HL-60 (cell line): Measurements from ENCODE around the gene EVI5.
A peak's percentile ranks its signal among the peaks of the same experiment; 100 is the strongest.

Experiments used
- DNase-seq, 2 experiments: peaks; one replicate each; pipeline ENCODE4 v3.0.0-alpha.2; 2010 to 2020; ENCODE audit warnings: low read depth in 1 of 2, low spot score in 1 of 2
- H3K27ac ChIP-seq: fragments of 250-450 bp; sonication (Bioruptor Pico); replicated peaks from 2 replicates; pipeline ENCODE4 v1.5.1; 2020; ENCODE audit warnings: mild to moderate bottlenecking, moderate library complexity
- H3K27me3 ChIP-seq: fragments of 250-450 bp; sonication (Bioruptor Pico); 2 replicates; pipeline ENCODE4 v1.5.1; 2021; ENCODE audit warnings: mild to moderate bottlenecking, moderate library complexity; ENCODE audit not compliant: insufficient read depth, poor library complexity, severe bottlenecking
- H3K4me3 ChIP-seq: replicated peaks from 2 replicates; pipeline ENCODE4 v1.5.1; 2011; ENCODE audit warnings: mild to moderate bottlenecking, control low read depth, low read length; ENCODE audit not compliant: insufficient read depth
- GABPA ChIP-seq: IDR thresholded peaks from 2 replicates; pipeline ENCODE4 v1.6.1; 2012; ENCODE audit warnings: low read depth
- POLR2AphosphoS5 ChIP-seq: IDR thresholded peaks from 2 replicates; pipeline ENCODE4 v1.6.1; 2012; ENCODE audit warnings: low read depth
- SPI1 ChIP-seq: IDR thresholded peaks from 2 replicates; pipeline ENCODE4 v1.6.1; 2012; ENCODE audit warnings: low read depth, mild to moderate bottlenecking, borderline replicate concordance
- TF ChIP-seq, protein P1 (sequence below): IDR thresholded peaks from 2 replicates; pipeline ENCODE4 v1.6.1; 2012; ENCODE audit warnings: low read depth; ENCODE audit not compliant: insufficient replicate concordance
- TF ChIP-seq, protein P2 (sequence below): IDR thresholded peaks from one replicate; pipeline ENCODE4 v1.5.1; 2011; ENCODE audit warnings: low read length, control low read depth, inconsistent platforms; ENCODE audit not compliant: insufficient read depth

EVI5 gene

DNA sequence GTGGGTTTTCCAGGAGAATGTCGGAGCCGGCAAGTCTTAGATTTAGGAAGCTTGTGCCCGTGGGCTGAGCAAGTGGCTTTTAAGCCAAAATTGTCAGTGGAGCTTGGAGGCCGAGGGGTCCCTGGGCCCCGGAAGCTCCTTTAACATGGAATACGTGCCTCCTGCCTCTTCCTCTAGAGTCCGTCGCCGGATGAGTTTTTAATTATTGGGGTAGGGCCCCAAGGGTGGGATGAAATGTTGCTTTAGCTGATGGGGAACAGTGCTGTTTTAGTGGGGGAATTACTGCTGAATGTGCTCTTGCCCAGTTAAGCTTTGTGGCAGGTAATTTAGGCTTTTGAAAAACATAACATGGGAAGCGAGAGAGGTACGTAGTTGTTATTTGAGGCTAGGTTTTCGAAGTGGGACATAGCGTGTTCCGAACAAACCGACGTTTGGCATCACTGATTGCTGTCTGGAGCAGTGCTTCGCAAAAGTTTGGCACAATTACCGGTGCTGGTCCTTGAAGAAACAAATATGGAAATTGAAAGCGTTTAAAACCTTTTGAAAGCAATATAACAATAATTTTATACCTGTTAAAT, 47.7 kb upstream of the EVI5 start:
- Histone ChIP-seq H3K27ac (peak overlapping the region; percentile 98), H3K27me3 (no peaks in the 10 kb centered on the region), H3K4me3 (peak overlapping the region; percentile 91)
- DNase-seq, result no peak
- no peak for TF ChIP-seq SPI1
- TF ChIP-seq, protein P1, sequence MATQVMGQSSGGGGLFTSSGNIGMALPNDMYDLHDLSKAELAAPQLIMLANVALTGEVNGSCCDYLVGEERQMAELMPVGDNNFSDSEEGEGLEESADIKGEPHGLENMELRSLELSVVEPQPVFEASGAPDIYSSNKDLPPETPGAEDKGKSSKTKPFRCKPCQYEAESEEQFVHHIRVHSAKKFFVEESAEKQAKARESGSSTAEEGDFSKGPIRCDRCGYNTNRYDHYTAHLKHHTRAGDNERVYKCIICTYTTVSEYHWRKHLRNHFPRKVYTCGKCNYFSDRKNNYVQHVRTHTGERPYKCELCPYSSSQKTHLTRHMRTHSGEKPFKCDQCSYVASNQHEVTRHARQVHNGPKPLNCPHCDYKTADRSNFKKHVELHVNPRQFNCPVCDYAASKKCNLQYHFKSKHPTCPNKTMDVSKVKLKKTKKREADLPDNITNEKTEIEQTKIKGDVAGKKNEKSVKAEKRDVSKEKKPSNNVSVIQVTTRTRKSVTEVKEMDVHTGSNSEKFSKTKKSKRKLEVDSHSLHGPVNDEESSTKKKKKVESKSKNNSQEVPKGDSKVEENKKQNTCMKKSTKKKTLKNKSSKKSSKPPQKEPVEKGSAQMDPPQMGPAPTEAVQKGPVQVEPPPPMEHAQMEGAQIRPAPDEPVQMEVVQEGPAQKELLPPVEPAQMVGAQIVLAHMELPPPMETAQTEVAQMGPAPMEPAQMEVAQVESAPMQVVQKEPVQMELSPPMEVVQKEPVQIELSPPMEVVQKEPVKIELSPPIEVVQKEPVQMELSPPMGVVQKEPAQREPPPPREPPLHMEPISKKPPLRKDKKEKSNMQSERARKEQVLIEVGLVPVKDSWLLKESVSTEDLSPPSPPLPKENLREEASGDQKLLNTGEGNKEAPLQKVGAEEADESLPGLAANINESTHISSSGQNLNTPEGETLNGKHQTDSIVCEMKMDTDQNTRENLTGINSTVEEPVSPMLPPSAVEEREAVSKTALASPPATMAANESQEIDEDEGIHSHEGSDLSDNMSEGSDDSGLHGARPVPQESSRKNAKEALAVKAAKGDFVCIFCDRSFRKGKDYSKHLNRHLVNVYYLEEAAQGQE, result no peak
- TF ChIP-seq, protein P2, sequence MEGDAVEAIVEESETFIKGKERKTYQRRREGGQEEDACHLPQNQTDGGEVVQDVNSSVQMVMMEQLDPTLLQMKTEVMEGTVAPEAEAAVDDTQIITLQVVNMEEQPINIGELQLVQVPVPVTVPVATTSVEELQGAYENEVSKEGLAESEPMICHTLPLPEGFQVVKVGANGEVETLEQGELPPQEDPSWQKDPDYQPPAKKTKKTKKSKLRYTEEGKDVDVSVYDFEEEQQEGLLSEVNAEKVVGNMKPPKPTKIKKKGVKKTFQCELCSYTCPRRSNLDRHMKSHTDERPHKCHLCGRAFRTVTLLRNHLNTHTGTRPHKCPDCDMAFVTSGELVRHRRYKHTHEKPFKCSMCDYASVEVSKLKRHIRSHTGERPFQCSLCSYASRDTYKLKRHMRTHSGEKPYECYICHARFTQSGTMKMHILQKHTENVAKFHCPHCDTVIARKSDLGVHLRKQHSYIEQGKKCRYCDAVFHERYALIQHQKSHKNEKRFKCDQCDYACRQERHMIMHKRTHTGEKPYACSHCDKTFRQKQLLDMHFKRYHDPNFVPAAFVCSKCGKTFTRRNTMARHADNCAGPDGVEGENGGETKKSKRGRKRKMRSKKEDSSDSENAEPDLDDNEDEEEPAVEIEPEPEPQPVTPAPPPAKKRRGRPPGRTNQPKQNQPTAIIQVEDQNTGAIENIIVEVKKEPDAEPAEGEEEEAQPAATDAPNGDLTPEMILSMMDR, result no peak
- TF ChIP-seq POLR2AphosphoS5, result no peak
- no peak for TF ChIP-seq GABPA

DNA sequence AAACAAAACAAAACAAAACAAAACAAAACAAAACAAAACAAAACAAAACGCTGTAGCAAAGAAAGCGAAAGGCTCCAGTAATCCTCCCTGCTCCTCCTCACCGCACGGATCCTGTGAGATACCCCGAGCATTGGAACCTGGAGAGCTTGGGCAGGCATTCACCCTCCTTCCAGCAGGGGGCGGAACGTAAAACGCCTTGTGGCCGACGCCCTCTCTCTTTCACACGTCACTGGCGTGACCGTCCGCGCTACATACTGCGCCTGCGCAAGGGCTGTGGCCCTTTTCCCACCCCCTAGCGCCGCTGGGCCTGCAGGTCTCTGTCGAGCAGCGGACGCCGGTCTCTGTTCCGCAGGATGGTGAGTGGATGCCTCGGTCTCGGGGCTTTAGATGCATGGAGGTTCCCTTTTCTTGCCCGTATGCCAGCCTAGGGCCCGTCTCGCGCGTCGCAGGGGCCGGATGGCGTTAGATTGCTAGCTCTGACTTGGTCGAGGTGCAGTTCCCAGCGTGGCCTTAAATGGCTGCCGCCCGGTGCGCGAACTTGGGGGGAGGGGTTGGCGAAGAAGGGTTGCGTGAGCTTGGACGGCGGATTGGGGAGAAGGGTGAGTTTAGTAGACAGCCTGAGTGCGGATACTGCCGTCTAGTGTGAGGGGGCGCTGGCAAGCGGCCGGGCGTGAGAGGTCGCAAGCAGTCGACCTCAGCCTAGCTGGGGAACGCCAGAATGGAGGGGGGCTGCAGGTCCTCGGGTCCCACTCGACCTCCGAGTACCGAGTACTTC, 47.0 kb upstream of the EVI5 start, which contains the start of gene RPL5:
RPL5 (plus strand) TSS at position 279 of the 775 bp plus-strand sequence; CDS start at position 354, 75 bp downstream.
- TF ChIP-seq SPI1, result no peak
- TF ChIP-seq, protein P2, result peak; percentile 98
- no peak for TF ChIP-seq GABPA
- peak; percentile 99 for TF ChIP-seq POLR2AphosphoS5
- TF ChIP-seq, protein P1, result peak; percentile 85
- Histone ChIP-seq H3K27ac (peak within 1 kb of the TSS; percentile 98), H3K4me3 (peak within 1 kb of the TSS; percentile 91), H3K27me3 (no peaks in the 10 kb centered on the region)
- DNase-seq, result peak; percentile 97

- no peak overlapping the region; the same call in 1 of the 2 replicates for H3K4me3 ChIP-seq
- TF ChIP-seq, protein P1, result no peak
- no peak for TF ChIP-seq GABPA
- TF ChIP-seq SPI1, result no peak
- no peak for TF ChIP-seq POLR2AphosphoS5
- TF ChIP-seq, protein P2, result no peak
- no peak overlapping the region for H3K27ac ChIP-seq
- DNase-seq, result no peak
- H3K27me3 ChIP-seq, result no peaks in the 10 kb centered on the region
These were observed 46.5 kb upstream of the EVI5 start for GRCh38 chr1:92831368-92831761.
